GM23338 (cell line): ENCODE measurements around the gene PKNOX2. TPM values are rescaled to one million over a fixed set of nuclear protein-coding genes. Genes with fewer than 3 reads are reported as not detected.

Source experiments
- ATAC-seq: fragments of 200-7000 bp; cut with Tn5 transposase; 3 replicates; pipeline ENCODE4 v1.9.1; 2020
- DNase-seq: peaks from one replicate; pipeline ENCODE4 v3.0.0-alpha.2; 2015; ENCODE audit warnings: low spot score
- H2AFZ ChIP-seq: fragments of 200-600 bp; sonication (generic); 2 replicates; pipeline ENCODE4 v1.8.0; 2016; ENCODE audit warnings: antibody characterized with exemption, mild to moderate bottlenecking, moderate library complexity
- H3F3A ChIP-seq: fragments of 200-600 bp; sonication (generic); replicated peaks from 2 replicates; pipeline ENCODE4 v1.8.0; 2017; ENCODE audit warnings: antibody characterized with exemption, mixed run types, low read depth
- H3K27ac ChIP-seq: fragments of 200-600 bp; sonication (generic); 2 replicates; pipeline ENCODE4 v1.6.1; 2016; ENCODE audit warnings: low read depth
- H3K27me3 ChIP-seq: fragments of 200-600 bp; sonication (generic); 2 replicates; pipeline ENCODE4 v1.8.0; 2016; ENCODE audit warnings: mild to moderate bottlenecking, mixed run types, moderate library complexity; ENCODE audit not compliant: insufficient read depth
- H3K36me3 ChIP-seq: fragments of 200-600 bp; sonication (generic); 2 replicates; pipeline ENCODE4 v1.8.0; 2016; ENCODE audit warnings: mild to moderate bottlenecking; ENCODE audit not compliant: insufficient read depth
- H3K4me1 ChIP-seq: fragments of 200-600 bp; sonication (generic); 2 replicates; pipeline ENCODE4 v1.8.0; 2016; ENCODE audit warnings: mild to moderate bottlenecking, moderate library complexity; ENCODE audit not compliant: insufficient read depth
- H3K4me2 ChIP-seq: fragments of 200-600 bp; sonication (generic); 2 replicates; pipeline ENCODE4 v1.7.1; 2017; ENCODE audit warnings: mixed run types
- H3K4me3 ChIP-seq: fragments of 200-600 bp; sonication (generic); 2 replicates; pipeline ENCODE4 v1.6.1; 2016; ENCODE audit warnings: mixed run types
- H3K79me2 ChIP-seq: fragments of 200-600 bp; sonication (generic); replicated peaks from 2 replicates; pipeline ENCODE4 v1.8.0; 2017; ENCODE audit warnings: mild to moderate bottlenecking; ENCODE audit not compliant: insufficient read depth
- H3K9me2 ChIP-seq: fragments of 200-600 bp; sonication (generic); 2 replicates; pipeline ENCODE4 v1.8.0; 2017; ENCODE audit not compliant: insufficient read depth
- H4K20me1 ChIP-seq: fragments of 200-600 bp; sonication (generic); replicated peaks from 2 replicates; pipeline ENCODE4 v1.8.0; 2017; ENCODE audit warnings: mild to moderate bottlenecking; ENCODE audit not compliant: insufficient read depth
- H3K27ac Mint-ChIP-seq: 2 replicates; pipeline ENCODE4 v1.8.0; 2020; ENCODE audit warnings: inconsistent platforms, mild to moderate bottlenecking, moderate library complexity, mixed read lengths
- H3K27me3 Mint-ChIP-seq: 3 replicates; pipeline ENCODE4 v1.8.0; 2022; ENCODE audit warnings: low read depth, mild to moderate bottlenecking, moderate library complexity, mixed read lengths, inconsistent platforms; ENCODE audit not compliant: insufficient read depth, poor library complexity
- H3K36me3 Mint-ChIP-seq: 3 replicates; pipeline ENCODE4 v1.8.0; 2021; ENCODE audit warnings: low read depth, mild to moderate bottlenecking, inconsistent platforms, moderate library complexity, mixed read lengths
- H3K4me1 Mint-ChIP-seq: 3 replicates; pipeline ENCODE4 v1.8.0; 2020; ENCODE audit warnings: mild to moderate bottlenecking, inconsistent platforms, mixed read lengths
- H3K4me3 Mint-ChIP-seq: 3 replicates; pipeline ENCODE4 v1.8.0; 2021; ENCODE audit warnings: moderate library complexity, mild to moderate bottlenecking, inconsistent platforms, mixed read lengths
- H3K9me3 Mint-ChIP-seq: 3 replicates; pipeline ENCODE4 v1.8.0; 2020; ENCODE audit warnings: moderate library complexity, mild to moderate bottlenecking, inconsistent platforms, mixed read lengths
- CREB1 ChIP-seq: fragments of 250-450 bp; sonication (Bioruptor Pico); IDR thresholded peaks from 2 replicates; pipeline ENCODE4 v1.5.0; 2020; ENCODE audit warnings: low read depth, mild to moderate bottlenecking, moderate library complexity
- EZH2 ChIP-seq: fragments of 200-600 bp; sonication (generic); IDR thresholded peaks from one replicate; pipeline ENCODE4 v1.8.0; 2017; ENCODE audit warnings: antibody characterized with exemption, mild to moderate bottlenecking, low read depth; ENCODE audit not compliant: unreplicated experiment
- EZH2phosphoT487 ChIP-seq: fragments of 200-600 bp; sonication (generic); IDR thresholded peaks from one replicate; pipeline ENCODE4 v1.8.1; 2018; ENCODE audit warnings: antibody characterized with exemption; ENCODE audit not compliant: unreplicated experiment
- JUNB ChIP-seq: IDR thresholded peaks from one replicate; pipeline ENCODE4 v1.6.1; 2016; ENCODE audit warnings: antibody characterized with exemption; ENCODE audit not compliant: unreplicated experiment
- NANOG ChIP-seq: IDR thresholded peaks from 2 replicates; pipeline ENCODE4 v1.6.1; 2016; ENCODE audit warnings: antibody characterized with exemption, borderline replicate concordance
- POLR2AphosphoS5 ChIP-seq: IDR thresholded peaks from 2 replicates; pipeline ENCODE4 v1.6.1; 2016; ENCODE audit warnings: antibody characterized with exemption, low read depth
- STAT1 ChIP-seq: IDR thresholded peaks from one replicate; pipeline ENCODE4 v1.6.1; 2016; ENCODE audit warnings: antibody characterized with exemption; ENCODE audit not compliant: unreplicated experiment
- ZNF114 ChIP-seq: fragments of 250-450 bp; sonication (Bioruptor Pico); IDR thresholded peaks from 2 replicates; pipeline ENCODE4 v1.5.0; 2020; ENCODE audit warnings: mild to moderate bottlenecking, moderate library complexity
- ZNF331 ChIP-seq: fragments of 250-450 bp; sonication (Bioruptor Pico); IDR thresholded peaks from 2 replicates; pipeline ENCODE4 v1.5.0; 2020; ENCODE audit warnings: low read depth, mild to moderate bottlenecking, moderate library complexity
- polyA plus RNA-seq: library from polyadenylated mRNA; unstranded; fragments of >200 nt; fragmentation: Nextera tagmentation; extraction: Ambion mirVana; gene quantifications from 2 replicates; pipeline ENCODE4 v1.2.1, GENCODE V29; 2016
- total RNA-seq: library from RNA; depleted of rRNA; stranded (reverse); fragments of >200 nt; shearing (Covaris generic); gene quantifications from 2 replicates; pipeline ENCODE4 v1.2.3, GENCODE V29; 2014
- TF ChIP-seq, protein P1 (sequence below): fragments of 250-450 bp; sonication (Bioruptor Pico); IDR thresholded peaks from 2 replicates; pipeline ENCODE4 v1.5.0; 2020; ENCODE audit warnings: mild to moderate bottlenecking, moderate library complexity
- TF ChIP-seq, protein P2 (sequence below): IDR thresholded peaks from 2 replicates; pipeline ENCODE4 v1.6.1; 2016; ENCODE audit warnings: antibody characterized with exemption
- TF ChIP-seq, protein P3 (sequence below), 2 experiments: fragments of 200-600 bp in 1 of 2; sonication (generic) in 1 of 2; conservative IDR thresholded peaks; 2 replicates each; pipeline versions ENCODE4 v1.5.1 to v1.6.1; 2016 to 2017; ENCODE audit warnings: antibody characterized with exemption in 2 of 2, low read depth in 2 of 2, mild to moderate bottlenecking in 2 of 2, moderate library complexity in 1 of 2
- TF ChIP-seq, protein P4 (sequence below): IDR thresholded peaks from one replicate; pipeline ENCODE4 v1.6.1; 2018; ENCODE audit warnings: antibody characterized with exemption; ENCODE audit not compliant: unreplicated experiment

Gene PKNOX2
- total and polyA plus RNA-seq, 2 experiments from 2014 or later = 0.42 to 0.83 TPM

DNA sequence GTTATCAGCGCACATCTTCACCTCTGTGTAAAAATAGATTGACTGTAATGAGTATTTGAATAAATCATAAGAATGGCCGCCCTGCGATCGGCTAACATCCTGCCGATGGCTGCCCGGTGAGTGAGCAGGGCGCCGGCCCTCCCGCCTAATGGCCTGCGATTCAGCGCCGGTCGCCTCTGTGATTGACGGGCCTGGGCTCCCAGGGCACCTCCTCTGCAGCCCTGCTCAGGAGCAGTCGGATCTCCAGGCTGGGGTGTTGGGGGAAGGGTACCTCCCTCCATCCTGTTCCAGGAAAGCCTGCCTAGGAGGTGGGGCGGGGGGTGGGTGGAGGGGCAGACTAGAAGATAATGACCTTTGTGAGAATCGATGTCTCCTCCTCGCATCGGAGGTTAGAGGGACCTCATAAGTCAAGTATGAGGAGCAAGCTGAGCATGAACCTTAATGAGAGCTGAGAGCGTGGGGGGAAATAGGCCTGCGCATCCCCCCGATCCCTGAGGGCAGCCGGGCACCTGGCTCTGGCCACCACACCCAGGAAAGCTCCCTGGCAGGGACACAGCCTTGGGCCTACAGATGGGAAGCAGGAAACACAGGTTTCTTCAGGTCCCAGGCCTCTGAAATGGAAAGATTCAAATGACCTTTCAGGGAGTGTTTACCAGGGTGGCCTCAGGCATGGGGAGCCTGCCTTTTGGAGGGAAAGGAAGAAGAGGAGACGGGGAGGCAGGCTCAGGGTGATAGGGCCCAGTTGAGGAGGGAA is 71.7 kb downstream of the PKNOX2 start:
- TF ChIP-seq, protein P1, sequence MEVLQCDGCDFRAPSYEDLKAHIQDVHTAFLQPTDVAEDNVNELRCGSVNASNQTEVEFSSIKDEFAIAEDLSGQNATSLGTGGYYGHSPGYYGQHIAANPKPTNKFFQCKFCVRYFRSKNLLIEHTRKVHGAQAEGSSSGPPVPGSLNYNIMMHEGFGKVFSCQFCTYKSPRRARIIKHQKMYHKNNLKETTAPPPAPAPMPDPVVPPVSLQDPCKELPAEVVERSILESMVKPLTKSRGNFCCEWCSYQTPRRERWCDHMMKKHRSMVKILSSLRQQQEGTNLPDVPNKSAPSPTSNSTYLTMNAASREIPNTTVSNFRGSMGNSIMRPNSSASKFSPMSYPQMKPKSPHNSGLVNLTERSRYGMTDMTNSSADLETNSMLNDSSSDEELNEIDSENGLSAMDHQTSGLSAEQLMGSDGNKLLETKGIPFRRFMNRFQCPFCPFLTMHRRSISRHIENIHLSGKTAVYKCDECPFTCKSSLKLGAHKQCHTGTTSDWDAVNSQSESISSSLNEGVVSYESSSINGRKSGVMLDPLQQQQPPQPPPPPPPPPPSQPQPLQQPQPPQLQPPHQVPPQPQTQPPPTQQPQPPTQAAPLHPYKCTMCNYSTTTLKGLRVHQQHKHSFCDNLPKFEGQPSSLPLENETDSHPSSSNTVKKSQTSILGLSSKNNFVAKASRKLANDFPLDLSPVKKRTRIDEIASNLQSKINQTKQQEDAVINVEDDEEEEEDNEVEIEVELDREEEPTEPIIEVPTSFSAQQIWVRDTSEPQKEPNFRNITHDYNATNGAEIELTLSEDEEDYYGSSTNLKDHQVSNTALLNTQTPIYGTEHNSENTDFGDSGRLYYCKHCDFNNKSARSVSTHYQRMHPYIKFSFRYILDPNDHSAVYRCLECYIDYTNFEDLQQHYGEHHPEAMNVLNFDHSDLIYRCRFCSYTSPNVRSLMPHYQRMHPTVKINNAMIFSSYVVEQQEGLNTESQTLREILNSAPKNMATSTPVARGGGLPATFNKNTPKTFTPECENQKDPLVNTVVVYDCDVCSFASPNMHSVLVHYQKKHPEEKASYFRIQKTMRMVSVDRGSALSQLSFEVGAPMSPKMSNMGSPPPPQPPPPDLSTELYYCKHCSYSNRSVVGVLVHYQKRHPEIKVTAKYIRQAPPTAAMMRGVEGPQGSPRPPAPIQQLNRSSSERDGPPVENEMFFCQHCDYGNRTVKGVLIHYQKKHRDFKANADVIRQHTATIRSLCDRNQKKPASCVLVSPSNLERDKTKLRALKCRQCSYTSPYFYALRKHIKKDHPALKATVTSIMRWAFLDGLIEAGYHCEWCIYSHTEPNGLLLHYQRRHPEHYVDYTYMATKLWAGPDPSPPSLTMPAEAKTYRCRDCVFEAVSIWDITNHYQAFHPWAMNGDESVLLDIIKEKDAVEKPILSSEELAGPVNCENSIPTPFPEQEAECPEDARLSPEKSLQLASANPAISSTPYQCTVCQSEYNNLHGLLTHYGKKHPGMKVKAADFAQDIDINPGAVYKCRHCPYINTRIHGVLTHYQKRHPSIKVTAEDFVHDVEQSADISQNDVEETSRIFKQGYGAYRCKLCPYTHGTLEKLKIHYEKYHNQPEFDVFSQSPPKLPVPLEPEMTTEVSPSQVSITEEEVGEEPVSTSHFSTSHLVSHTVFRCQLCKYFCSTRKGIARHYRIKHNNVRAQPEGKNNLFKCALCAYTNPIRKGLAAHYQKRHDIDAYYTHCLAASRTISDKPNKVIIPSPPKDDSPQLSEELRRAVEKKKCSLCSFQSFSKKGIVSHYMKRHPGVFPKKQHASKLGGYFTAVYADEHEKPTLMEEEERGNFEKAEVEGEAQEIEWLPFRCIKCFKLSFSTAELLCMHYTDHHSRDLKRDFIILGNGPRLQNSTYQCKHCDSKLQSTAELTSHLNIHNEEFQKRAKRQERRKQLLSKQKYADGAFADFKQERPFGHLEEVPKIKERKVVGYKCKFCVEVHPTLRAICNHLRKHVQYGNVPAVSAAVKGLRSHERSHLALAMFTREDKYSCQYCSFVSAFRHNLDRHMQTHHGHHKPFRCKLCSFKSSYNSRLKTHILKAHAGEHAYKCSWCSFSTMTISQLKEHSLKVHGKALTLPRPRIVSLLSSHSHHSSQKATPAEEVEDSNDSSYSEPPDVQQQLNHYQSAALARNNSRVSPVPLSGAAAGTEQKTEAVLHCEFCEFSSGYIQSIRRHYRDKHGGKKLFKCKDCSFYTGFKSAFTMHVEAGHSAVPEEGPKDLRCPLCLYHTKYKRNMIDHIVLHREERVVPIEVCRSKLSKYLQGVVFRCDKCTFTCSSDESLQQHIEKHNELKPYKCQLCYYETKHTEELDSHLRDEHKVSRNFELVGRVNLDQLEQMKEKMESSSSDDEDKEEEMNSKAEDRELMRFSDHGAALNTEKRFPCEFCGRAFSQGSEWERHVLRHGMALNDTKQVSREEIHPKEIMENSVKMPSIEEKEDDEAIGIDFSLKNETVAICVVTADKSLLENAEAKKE (CRISPR knock-in tag) = no peak
- TF ChIP-seq CREB1 (CRISPR knock-in tag) (no peak), STAT1 (no peak), ZNF331 (CRISPR knock-in tag) (no peak), JUNB (no peak), EZH2 (no peak), EZH2phosphoT487 (no peak), NANOG (no peak), POLR2AphosphoS5 (no peak), ZNF114 (CRISPR knock-in tag) (no peak)
- TF ChIP-seq, protein P2, sequence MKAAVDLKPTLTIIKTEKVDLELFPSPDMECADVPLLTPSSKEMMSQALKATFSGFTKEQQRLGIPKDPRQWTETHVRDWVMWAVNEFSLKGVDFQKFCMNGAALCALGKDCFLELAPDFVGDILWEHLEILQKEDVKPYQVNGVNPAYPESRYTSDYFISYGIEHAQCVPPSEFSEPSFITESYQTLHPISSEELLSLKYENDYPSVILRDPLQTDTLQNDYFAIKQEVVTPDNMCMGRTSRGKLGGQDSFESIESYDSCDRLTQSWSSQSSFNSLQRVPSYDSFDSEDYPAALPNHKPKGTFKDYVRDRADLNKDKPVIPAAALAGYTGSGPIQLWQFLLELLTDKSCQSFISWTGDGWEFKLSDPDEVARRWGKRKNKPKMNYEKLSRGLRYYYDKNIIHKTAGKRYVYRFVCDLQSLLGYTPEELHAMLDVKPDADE = no peak
- TF ChIP-seq, protein P3, sequence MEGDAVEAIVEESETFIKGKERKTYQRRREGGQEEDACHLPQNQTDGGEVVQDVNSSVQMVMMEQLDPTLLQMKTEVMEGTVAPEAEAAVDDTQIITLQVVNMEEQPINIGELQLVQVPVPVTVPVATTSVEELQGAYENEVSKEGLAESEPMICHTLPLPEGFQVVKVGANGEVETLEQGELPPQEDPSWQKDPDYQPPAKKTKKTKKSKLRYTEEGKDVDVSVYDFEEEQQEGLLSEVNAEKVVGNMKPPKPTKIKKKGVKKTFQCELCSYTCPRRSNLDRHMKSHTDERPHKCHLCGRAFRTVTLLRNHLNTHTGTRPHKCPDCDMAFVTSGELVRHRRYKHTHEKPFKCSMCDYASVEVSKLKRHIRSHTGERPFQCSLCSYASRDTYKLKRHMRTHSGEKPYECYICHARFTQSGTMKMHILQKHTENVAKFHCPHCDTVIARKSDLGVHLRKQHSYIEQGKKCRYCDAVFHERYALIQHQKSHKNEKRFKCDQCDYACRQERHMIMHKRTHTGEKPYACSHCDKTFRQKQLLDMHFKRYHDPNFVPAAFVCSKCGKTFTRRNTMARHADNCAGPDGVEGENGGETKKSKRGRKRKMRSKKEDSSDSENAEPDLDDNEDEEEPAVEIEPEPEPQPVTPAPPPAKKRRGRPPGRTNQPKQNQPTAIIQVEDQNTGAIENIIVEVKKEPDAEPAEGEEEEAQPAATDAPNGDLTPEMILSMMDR (conservative IDR thresholded peaks at IDR 0.05; ENCODE audit: low read depth in 2 of 2) = no peak
- TF ChIP-seq, protein P4, sequence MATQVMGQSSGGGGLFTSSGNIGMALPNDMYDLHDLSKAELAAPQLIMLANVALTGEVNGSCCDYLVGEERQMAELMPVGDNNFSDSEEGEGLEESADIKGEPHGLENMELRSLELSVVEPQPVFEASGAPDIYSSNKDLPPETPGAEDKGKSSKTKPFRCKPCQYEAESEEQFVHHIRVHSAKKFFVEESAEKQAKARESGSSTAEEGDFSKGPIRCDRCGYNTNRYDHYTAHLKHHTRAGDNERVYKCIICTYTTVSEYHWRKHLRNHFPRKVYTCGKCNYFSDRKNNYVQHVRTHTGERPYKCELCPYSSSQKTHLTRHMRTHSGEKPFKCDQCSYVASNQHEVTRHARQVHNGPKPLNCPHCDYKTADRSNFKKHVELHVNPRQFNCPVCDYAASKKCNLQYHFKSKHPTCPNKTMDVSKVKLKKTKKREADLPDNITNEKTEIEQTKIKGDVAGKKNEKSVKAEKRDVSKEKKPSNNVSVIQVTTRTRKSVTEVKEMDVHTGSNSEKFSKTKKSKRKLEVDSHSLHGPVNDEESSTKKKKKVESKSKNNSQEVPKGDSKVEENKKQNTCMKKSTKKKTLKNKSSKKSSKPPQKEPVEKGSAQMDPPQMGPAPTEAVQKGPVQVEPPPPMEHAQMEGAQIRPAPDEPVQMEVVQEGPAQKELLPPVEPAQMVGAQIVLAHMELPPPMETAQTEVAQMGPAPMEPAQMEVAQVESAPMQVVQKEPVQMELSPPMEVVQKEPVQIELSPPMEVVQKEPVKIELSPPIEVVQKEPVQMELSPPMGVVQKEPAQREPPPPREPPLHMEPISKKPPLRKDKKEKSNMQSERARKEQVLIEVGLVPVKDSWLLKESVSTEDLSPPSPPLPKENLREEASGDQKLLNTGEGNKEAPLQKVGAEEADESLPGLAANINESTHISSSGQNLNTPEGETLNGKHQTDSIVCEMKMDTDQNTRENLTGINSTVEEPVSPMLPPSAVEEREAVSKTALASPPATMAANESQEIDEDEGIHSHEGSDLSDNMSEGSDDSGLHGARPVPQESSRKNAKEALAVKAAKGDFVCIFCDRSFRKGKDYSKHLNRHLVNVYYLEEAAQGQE = no peak
- H3K9me2 ChIP-seq = 0 out of 2 replicates have a peak, but pooled peaks cover 5% of the 10 kb centered on the region
- H3K27me3 ChIP-seq = no peaks in the 10 kb centered on the region
- H2AFZ ChIP-seq = peak overlapping the region; percentile 86
- H4K20me1 ChIP-seq = no peaks in the 10 kb centered on the region
- H3K4me1 ChIP-seq = peaks cover 22% of the 10 kb centered on the region
- Mint-ChIP-seq H3K27ac (0 out of 2 replicates have a peak overlapping the region, but pooled peaks have one; percentile 33), H3K36me3 (no peaks in the 10 kb centered on the region; the same call in 2 of the 3 replicates), H3K27me3 (peaks cover 10% of the 10 kb centered on the region), H3K4me3 (no peak overlapping the region), H3K9me3 (no peaks in the 10 kb centered on the region), H3K4me1 (peaks cover 42% of the 10 kb centered on the region)
- H3K27ac ChIP-seq = no peak overlapping the region
- ATAC-seq = peak; percentile 77
- peak; percentile 63 for DNase-seq
- no peaks in the 10 kb centered on the region for H3K79me2 ChIP-seq
- peak overlapping the region; percentile 55; the same call in 1 of the 2 replicates for H3K4me2 ChIP-seq
- no peak overlapping the region for H3K4me3 ChIP-seq
- H3K36me3 ChIP-seq = no peaks in the 10 kb centered on the region
- no peaks in the 10 kb centered on the region for H3F3A ChIP-seq
